Esophagus muscularis mucosa (tissue), 4 donors: Measurements from ENCODE around the gene ZNF770.

Experiments used
- CTCF ChIP-seq, 3 experiments: fragments of 200-600 bp in 2 of 3; fragments of 450-650 bp in 1 of 3; sonication (generic) in 2 of 3; IDR thresholded peaks; one replicate each; pipeline ENCODE4 v1.5.1; 2017 to 2019; ENCODE audit warnings: antibody characterized with exemption in 3 of 3, mild to moderate bottlenecking in 2 of 3, moderate library complexity in 1 of 3
- EP300 ChIP-seq: sonication (generic); formaldehyde crosslinking; IDR thresholded peaks from one replicate; pipeline ENCODE4 v1.6.1; 2017; ENCODE audit warnings: antibody characterized with exemption
- POLR2A ChIP-seq: fragments of 450-650 bp; IDR thresholded peaks from one replicate; pipeline ENCODE4 v1.6.1; 2017; ENCODE audit warnings: antibody characterized with exemption, moderate library complexity, mild to moderate bottlenecking, low read depth
- POLR2AphosphoS5 ChIP-seq, 2 donors: sonication (generic); formaldehyde crosslinking; IDR thresholded peaks; one replicate each; pipeline ENCODE4 v1.6.1; 2017; ENCODE audit warnings: antibody characterized with exemption in 2 of 2

GRCh38 chr15:34944936-34945335, 43.2 kb downstream of the ZNF770 start:
- TF ChIP-seq CTCF (IDR thresholded peaks at IDR 0.05), result no peak
- no peak for TF ChIP-seq POLR2AphosphoS5 (IDR thresholded peaks at IDR 0.05)
- no peak for TF ChIP-seq POLR2A
- TF ChIP-seq EP300, result no peak
